Glutamatergic neuron (in vitro differentiated cells): ENCODE measurements around the gene TRIM14. TPM values are rescaled to one million over a fixed set of nuclear protein-coding genes. Genes with fewer than 3 reads are reported as not detected.

Source experiments
- DNase-seq: peaks from one replicate; pipeline ENCODE4 v3.0.0; 2022
- H3K27ac Mint-ChIP-seq: one replicate; pipeline ENCODE4 v1.8.0; 2020; ENCODE audit warnings: mild to moderate bottlenecking, mixed read lengths, inconsistent platforms; ENCODE audit not compliant: unreplicated experiment
- H3K27me3 Mint-ChIP-seq: one replicate; pipeline ENCODE4 v1.8.0; 2020; ENCODE audit warnings: mild to moderate bottlenecking, moderate library complexity, mixed read lengths, inconsistent platforms; ENCODE audit not compliant: unreplicated experiment
- H3K36me3 Mint-ChIP-seq: one replicate; pipeline ENCODE4 v1.8.0; 2020; ENCODE audit warnings: mild to moderate bottlenecking, mixed read lengths, inconsistent platforms; ENCODE audit not compliant: unreplicated experiment
- H3K4me1 Mint-ChIP-seq: one replicate; pipeline ENCODE4 v1.8.0; 2020; ENCODE audit warnings: mild to moderate bottlenecking, low read depth, mixed read lengths, inconsistent platforms; ENCODE audit not compliant: unreplicated experiment
- H3K4me3 Mint-ChIP-seq: one replicate; pipeline ENCODE4 v1.8.0; 2020; ENCODE audit warnings: mild to moderate bottlenecking, mixed read lengths, inconsistent platforms; ENCODE audit not compliant: unreplicated experiment
- H3K9me3 Mint-ChIP-seq: one replicate; pipeline ENCODE4 v1.8.0; 2020; ENCODE audit warnings: mild to moderate bottlenecking, moderate library complexity, mixed read lengths, inconsistent platforms; ENCODE audit not compliant: unreplicated experiment
- total RNA-seq: library from RNA; stranded (reverse); fragmentation: NEBNext Ultra II Directional; extraction: Animal tissue kit (Norgen Biotek cat#: 25700); gene quantifications from one replicate; pipeline ENCODE4 v1.2.1, GENCODE V29; 2021; ENCODE audit not compliant: unreplicated experiment
- TF ChIP-seq, protein P1 (sequence below): fragments of 200-600 bp; sonication (generic); IDR thresholded peaks from one replicate; pipeline ENCODE4 v1.5.0; 2021; ENCODE audit not compliant: partially characterized antibody, unreplicated experiment

Gene TRIM14
- total RNA-seq, 1 donor from 2014 or later = 0.71 TPM

DNA sequence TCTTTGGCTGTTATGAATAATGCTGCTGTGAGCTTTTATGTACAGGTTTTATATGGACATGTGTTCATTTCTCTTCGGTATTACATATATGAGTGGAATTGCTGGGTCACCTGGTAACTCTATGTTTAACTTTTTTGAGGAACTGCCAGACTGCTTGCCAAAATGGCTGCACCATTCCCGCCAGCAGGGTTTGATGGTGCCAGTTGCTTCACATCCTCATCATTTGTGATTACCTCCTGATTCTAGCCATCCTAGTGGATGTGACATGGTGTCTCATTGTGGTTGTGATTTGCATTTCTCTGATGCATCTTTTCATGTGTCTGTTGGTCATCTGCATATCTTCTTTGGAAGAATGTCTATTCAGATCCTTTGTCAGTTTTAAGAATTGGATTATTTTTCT, 51.8 kb downstream of the TRIM14 start:
- TF ChIP-seq, protein P1, sequence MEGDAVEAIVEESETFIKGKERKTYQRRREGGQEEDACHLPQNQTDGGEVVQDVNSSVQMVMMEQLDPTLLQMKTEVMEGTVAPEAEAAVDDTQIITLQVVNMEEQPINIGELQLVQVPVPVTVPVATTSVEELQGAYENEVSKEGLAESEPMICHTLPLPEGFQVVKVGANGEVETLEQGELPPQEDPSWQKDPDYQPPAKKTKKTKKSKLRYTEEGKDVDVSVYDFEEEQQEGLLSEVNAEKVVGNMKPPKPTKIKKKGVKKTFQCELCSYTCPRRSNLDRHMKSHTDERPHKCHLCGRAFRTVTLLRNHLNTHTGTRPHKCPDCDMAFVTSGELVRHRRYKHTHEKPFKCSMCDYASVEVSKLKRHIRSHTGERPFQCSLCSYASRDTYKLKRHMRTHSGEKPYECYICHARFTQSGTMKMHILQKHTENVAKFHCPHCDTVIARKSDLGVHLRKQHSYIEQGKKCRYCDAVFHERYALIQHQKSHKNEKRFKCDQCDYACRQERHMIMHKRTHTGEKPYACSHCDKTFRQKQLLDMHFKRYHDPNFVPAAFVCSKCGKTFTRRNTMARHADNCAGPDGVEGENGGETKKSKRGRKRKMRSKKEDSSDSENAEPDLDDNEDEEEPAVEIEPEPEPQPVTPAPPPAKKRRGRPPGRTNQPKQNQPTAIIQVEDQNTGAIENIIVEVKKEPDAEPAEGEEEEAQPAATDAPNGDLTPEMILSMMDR = no peak
- no peaks in the 10 kb centered on the region for H3K9me3 Mint-ChIP-seq
- no peak overlapping the region for H3K27ac Mint-ChIP-seq
- H3K27me3 Mint-ChIP-seq = no peaks in the 10 kb centered on the region
- H3K4me3 Mint-ChIP-seq = no peak overlapping the region
- H3K36me3 Mint-ChIP-seq = no peaks in the 10 kb centered on the region
- H3K4me1 Mint-ChIP-seq = peaks cover 2% of the 10 kb centered on the region
- DNase-seq = no peak

DNA sequence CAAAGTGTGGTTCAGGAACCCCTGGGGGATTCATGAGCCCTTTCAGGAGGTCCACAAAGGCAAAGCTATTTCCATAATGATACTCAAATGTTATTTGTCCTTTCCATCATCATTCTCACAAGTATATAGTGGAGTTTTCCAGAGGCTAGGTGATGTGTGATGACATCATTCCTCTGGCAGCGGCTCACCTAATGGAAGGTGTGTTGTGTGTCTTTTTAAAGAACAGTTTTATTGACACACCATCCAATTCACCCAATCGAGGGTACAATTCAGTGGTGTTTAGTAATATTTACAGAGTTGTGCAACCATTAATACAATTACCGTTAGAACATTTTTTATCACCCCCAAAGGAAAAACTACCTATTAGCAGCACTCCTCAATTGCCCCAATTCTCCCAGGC, 52.8 kb downstream of the TRIM14 start:
- Mint-ChIP-seq H3K27ac (no peak overlapping the region), H3K4me1 (peaks cover 2% of the 10 kb centered on the region), H3K36me3 (no peaks in the 10 kb centered on the region), H3K27me3 (no peaks in the 10 kb centered on the region), H3K9me3 (no peaks in the 10 kb centered on the region), H3K4me3 (no peak overlapping the region)
- DNase-seq = no peak
- TF ChIP-seq, protein P1 = no peak

DNA sequence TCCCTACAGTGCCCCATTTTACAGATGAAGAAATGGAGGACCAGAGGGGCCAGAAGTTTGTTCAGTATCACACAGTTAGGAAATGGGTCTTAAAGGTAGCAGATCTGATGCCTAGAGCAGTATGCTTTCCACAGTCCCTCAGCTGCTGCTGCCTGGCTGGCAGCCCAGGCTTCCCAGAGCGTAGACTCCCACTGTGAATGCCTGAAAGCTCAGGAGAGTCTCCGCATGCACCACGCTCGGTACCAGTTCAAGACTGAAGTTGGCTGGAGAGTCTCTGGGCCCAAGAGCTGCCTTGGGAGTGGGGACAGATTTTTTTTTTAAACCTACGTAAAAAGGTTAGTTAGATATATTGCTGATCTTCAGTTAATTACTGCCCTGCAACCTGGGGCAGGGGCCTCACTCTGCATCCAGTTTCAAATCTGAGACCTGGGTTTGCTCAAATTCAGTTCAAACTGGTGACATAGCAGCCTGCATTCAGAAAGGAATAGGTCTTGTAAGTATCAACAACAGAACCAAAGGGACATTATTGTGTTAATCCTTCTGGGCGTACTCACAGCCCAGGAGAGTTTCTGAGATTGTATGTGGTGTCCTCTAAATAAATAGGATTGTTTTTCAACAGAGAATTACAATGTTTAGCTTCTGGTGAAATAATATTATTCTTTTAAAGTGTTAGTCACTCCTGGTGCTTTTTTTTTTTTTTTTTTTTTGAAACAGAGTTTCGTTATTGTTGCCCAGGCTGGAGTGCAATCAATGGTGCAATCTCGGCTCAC, 54.2 kb downstream of the TRIM14 start:
- peaks cover 2% of the 10 kb centered on the region for H3K4me1 Mint-ChIP-seq
- H3K27ac Mint-ChIP-seq = no peak overlapping the region
- TF ChIP-seq, protein P1 = no peak
- DNase-seq = no peak
- H3K4me3 Mint-ChIP-seq = no peak overlapping the region
- no peaks in the 10 kb centered on the region for H3K27me3 Mint-ChIP-seq
- H3K9me3 Mint-ChIP-seq = no peaks in the 10 kb centered on the region
- H3K36me3 Mint-ChIP-seq = no peaks in the 10 kb centered on the region

DNA sequence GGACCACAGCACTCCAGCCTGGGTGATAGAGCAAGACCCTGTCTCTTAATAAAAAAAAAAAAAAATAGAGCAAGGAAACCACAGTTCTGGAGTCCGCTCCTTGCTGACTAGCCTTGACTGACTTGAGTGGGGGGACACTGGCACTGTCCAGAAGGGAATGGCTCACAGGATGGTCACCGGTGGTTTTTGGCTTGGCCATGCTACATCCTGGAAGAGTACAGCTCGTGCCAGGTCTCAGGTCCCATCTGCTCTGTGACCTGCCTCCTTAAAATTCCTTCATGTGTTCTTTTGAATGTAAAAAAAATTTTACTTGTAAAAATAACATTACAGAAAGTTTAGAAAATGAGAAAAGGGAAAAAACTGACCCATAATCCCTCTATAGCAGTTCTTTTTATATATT, 56.9 kb downstream of the TRIM14 start:
- Mint-ChIP-seq H3K4me3 (no peak overlapping the region), H3K4me1 (peaks cover 5% of the 10 kb centered on the region), H3K9me3 (peaks cover 1% of the 10 kb centered on the region), H3K27me3 (no peaks in the 10 kb centered on the region), H3K27ac (no peak overlapping the region), H3K36me3 (no peaks in the 10 kb centered on the region)
- TF ChIP-seq, protein P1 = no peak
- no peak for DNase-seq

DNA sequence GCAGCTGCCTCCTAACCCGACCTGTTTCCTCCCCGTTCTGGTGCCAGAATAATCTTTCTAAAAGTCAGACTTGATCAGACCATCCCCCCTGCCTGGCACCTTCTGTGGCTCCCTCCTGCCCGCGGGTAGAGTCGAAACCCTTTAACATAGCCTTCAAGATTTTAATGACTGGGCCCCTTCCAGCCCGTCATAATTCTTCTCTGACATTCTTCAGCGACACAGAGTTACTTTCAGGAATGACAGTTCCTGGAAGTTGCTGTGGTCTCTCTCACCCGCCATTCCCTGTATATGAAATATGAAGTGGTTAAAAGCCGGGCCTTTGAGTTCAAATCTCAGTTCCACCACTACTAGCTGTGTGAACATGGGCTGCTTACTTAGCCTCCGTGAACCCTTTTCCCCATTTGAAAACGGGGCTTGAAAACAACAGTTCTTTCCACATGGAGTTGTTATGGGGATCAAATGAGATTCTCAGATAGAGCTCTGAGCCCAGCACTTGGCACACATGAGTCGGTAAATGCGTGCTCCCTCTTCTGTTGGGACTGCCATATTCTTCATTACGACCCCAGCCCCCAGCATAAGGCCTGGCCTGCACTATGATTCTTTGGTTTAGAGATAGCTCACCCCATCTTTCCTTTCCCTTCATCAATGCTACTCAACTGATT, 61.8 kb downstream of the TRIM14 start:
- H3K4me1 Mint-ChIP-seq = peaks cover 4% of the 10 kb centered on the region
- TF ChIP-seq, protein P1 = no peak
- peaks cover 5% of the 10 kb centered on the region for H3K9me3 Mint-ChIP-seq
- H3K27ac Mint-ChIP-seq = peak overlapping the region; percentile 76
- no peaks in the 10 kb centered on the region for H3K36me3 Mint-ChIP-seq
- H3K4me3 Mint-ChIP-seq = peak overlapping the region; percentile 99
- DNase-seq = no peak
- no peaks in the 10 kb centered on the region for H3K27me3 Mint-ChIP-seq
